ENCODE data around the gene SERPINE2. TPM values are rescaled to one million over a fixed set of nuclear protein-coding genes. Genes with fewer than 3 reads are reported as not detected.

SERPINE2 gene
- polyA plus RNA-seq, 3 donors: 111 to 118 (median 117) TPM

- no peak for DNase-seq (ENCODE audit: extremely low read depth in 1 of 11, low read depth in 9 of 11, low spot score in 4 of 11)
These were observed 103.5 kb downstream of the SERPINE2 start for GRCh38 chr2:223935459-223936125.

DNA sequence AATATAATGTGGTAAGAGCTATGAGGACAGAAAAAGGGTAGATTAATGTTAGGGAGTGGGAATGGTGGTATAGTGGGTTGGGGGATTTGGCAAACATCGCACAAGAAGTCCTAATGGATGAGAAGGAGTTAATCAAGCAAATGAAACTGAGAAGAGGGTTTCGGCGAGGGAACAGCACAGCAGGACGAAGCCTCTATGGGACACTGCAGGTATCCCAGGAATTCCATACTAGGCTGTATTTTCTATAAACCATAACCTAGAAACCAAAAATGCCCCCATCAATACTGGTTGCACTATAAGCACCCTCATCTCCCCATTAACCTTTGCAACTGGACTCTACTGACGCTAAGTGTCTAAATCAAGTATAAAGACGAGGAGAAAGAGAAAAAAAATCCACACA, 104.2 kb downstream of the SERPINE2 start:
- DNase-seq (ENCODE audit: extremely low read depth in 1 of 11, low read depth in 9 of 11, low spot score in 4 of 11): no peak

DNA sequence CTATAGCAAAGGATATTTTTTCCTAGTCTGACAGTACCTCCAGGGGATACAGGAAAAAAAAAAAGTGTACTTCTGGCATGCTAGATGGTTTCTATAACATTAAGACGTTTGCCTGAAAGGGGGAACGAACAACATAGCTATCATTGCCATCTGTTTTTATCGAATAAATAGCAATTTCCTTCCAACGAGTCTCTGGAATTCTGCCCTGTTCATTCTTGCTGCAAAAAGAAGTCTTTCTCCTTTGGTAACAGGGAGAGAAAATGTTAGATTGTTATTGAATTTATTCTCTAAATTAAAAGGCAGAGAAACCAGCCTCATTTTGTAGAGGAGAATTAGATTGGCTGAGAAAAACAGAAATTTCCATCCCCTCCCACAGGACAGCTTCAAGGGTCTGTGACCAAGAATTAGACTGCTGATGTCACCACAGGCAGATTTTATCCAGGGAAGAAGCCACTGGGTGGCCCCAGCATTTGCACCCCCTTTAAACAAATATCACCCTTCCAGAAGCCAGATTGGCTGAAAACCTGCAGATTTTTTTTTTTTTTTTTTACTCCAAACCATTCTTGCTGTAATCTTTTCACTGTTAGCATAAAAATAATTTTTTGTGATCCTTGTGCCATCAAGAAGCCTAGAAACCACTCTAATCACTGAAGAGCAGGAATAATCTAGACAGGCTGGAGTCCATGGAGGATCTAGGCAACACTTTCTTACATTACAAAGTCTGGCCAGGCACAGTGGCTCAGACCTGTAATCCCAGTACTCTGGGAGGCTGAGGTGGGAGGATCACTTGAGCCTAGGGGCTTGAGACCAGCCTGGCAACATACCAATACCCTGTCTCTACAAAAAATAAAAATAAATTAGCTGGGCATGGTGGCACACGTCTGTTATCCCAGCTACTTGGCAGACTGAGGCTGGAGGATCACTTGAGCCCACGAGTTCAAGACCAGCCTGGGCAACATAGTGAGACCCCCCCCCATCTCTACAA, 106.0 kb downstream of the SERPINE2 start:
- no peak for DNase-seq (ENCODE audit: extremely low read depth in 1 of 11, low read depth in 9 of 11, low spot score in 4 of 11)

GRCh38 chr2:223930103-223930976, 108.7 kb downstream of the SERPINE2 start:
- no peak for DNase-seq (ENCODE audit: extremely low read depth in 1 of 11, low read depth in 9 of 11, low spot score in 4 of 11)

DNA sequence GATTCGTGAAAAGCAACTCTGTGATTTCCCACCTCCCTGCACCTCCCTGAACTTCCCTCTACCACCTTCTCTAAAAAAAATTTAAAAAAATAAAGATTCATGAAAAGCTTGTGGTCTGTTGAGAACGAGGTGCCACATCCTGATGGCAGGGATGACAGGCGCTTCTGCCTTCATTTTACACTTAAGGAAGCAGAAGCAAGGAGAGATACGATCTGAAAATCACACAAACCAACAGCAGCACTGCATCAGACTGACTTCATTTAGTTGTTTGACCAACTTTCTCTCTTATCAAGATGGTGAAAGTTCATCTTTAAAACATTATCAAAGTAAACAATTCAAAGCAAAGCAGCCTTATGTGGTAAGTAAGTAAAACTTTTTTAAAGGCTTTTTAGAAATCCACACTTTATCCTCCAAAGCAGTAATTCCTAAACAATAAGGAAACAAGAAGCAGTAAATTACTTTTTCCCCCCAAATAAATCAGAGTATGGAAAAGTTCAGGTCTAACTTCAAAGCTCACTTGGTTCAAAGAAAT, 109.4 kb downstream of the SERPINE2 start:
- DNase-seq (ENCODE audit: extremely low read depth in 1 of 11, low read depth in 9 of 11, low spot score in 4 of 11): no peak

DNA sequence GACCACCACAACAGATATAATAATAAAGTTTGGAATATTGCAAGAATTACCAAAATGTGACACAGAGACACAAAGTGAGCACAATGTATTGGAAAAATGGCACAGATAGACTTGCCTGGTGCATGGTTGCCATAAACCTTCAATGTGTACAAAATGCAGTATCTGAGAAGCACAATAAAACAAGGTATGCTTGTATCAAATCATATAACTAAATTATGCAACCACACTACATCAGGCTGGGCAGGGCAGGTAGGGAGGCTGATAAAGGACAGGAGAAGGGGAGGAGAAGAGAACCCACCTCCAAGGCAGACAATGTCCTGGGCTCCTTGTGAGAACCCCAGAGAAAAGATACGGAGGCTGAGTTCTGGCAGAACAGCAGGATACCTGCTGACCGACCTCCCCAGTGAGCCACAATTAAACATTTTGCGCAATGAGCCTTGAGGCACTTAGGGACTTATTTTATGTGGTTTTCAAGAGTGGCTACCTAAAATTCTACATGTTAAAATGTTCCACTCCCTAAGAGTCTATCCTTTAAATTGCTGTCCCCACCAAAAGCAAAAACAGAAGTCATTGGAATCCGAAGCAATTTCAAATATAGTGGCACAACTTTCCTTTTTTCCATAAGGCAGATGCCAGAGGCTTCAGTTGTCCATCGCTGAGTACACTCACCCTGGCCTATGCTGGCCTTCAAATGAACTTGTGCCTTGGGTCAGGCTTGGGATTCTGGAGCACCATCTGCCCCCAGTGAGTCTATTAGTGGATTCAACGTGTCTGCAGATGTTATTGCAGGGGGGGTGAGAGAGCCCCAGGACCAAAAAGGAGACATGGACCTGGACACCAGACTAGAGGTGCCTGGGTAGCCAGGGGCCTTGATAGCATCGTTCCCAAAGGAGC, 110.7 kb downstream of the SERPINE2 start:
- DNase-seq (ENCODE audit: extremely low read depth in 1 of 11, low read depth in 9 of 11, low spot score in 4 of 11): no peak

- DNase-seq (ENCODE audit: extremely low read depth in 1 of 11, low read depth in 9 of 11, low spot score in 4 of 11): no peak
These were observed 114.0 kb downstream of the SERPINE2 start for GRCh38 chr2:223925106-223925505.

Other genes with a start within 250 kb of the SERPINE2 start
- gene AP1S3, start 201.7 kb downstream of the SERPINE2 start, polyA plus RNA-seq (ENCODE audit: insufficient read length in 3 of 3): 10 to 100 TPM; 12.0 to 17.7 (median 12.3) TPM
- gene WDFY1, start 94.0 kb downstream of the SERPINE2 start, polyA plus RNA-seq (ENCODE audit: insufficient read length in 3 of 3): 10 to 100 TPM; 56.2 to 60.6 (median 59.7) TPM
- gene MRPL44, start 81.8 kb downstream of the SERPINE2 start, polyA plus RNA-seq (ENCODE audit: insufficient read length in 3 of 3): 10 to 100 TPM; 33.1 to 41.5 (median 37.8) TPM

All from renal cortex interstitium (tissue), 11 donors.